A549 (cell line): ENCODE results near the gene FKBP2.

Experiments used
- CBX8 ChIP-seq: fragments of 200-600 bp; sonication (generic); IDR thresholded peaks from 2 replicates; pipeline ENCODE4 v1.6.1; 2016
- CHD2 ChIP-seq: fragments of 150-350 bp; IDR thresholded peaks from 2 replicates; pipeline ENCODE4 v1.6.1; 2014; ENCODE audit warnings: low read length; ENCODE audit not compliant: partially characterized antibody
- CTCF ChIP-seq: fragments of >200 bp; sonication (Bioruptor Twin); formaldehyde crosslinking; IDR thresholded peaks from 3 replicates; pipeline ENCODE4 v1.5.1; 2016
- E2F6 ChIP-seq: IDR thresholded peaks from 2 replicates; pipeline ENCODE4 v1.6.1; 2012; ENCODE audit warnings: low read depth, borderline replicate concordance
- FOSL2 ChIP-seq, 2 experiments: fragments of 450-650 bp in 1 of 2; fragments of >200 bp in 1 of 2; sonication (Bioruptor Twin) in 1 of 2; formaldehyde crosslinking; IDR thresholded peaks; 2 replicates each; pipeline versions ENCODE4 v1.5.0 to v1.6.1; 2016 to 2020; ENCODE audit warnings: mild to moderate bottlenecking in 1 of 2, moderate library complexity in 1 of 2
- HEYL ChIP-seq: fragments of 250-450 bp; sonication (Bioruptor Pico); IDR thresholded peaks from 2 replicates; pipeline ENCODE4 v1.8.0; 2021; ENCODE audit warnings: mild to moderate bottlenecking, moderate library complexity
- HMGXB4 ChIP-seq: fragments of 250-450 bp; sonication (Bioruptor Pico); IDR thresholded peaks from 2 replicates; pipeline ENCODE4 v1.5.0; 2021; ENCODE audit warnings: mild to moderate bottlenecking, moderate library complexity, borderline replicate concordance
- HOXA7 ChIP-seq: fragments of 250-450 bp; sonication (Bioruptor Pico); IDR thresholded peaks from 2 replicates; pipeline ENCODE4 v1.5.0; 2020; ENCODE audit warnings: mild to moderate bottlenecking, moderate library complexity
- KDM1A ChIP-seq: fragments of 200-600 bp; sonication (generic); IDR thresholded peaks from 2 replicates; pipeline ENCODE4 v1.6.1; 2016; ENCODE audit warnings: low read depth, mild to moderate bottlenecking
- MAFK ChIP-seq: fragments of 450-650 bp; IDR thresholded peaks from 2 replicates; pipeline ENCODE4 v1.6.1; 2014; ENCODE audit not compliant: partially characterized antibody
- MAZ ChIP-seq: fragments of 150-350 bp; IDR thresholded peaks from 2 replicates; pipeline ENCODE4 v1.6.1; 2014; ENCODE audit warnings: antibody characterized with exemption, low read depth, low read length, borderline replicate concordance
- POLR2A ChIP-seq: IDR thresholded peaks from 2 replicates; pipeline ENCODE4 v1.6.1; 2012; ENCODE audit warnings: mild to moderate bottlenecking, low read length
- RAD21 ChIP-seq, 2 experiments: fragments of >200 bp in 1 of 2; sonication (Bioruptor Twin) in 1 of 2; formaldehyde crosslinking in 1 of 2; IDR thresholded peaks in 1 of 2; conservative IDR thresholded peaks in 1 of 2; 2 replicates in 1 of 2; 3 replicates in 1 of 2; pipeline ENCODE4 v1.6.1; 2012 to 2018; ENCODE audit warnings: inconsistent platforms in 1 of 2
- RFX5 ChIP-seq: fragments of 450-650 bp; IDR thresholded peaks from 2 replicates; pipeline ENCODE4 v1.7.1; 2014; ENCODE audit warnings: antibody characterized with exemption, mild to moderate bottlenecking, moderate library complexity

GRCh38 chr11:64265176-64266160 lies 24.6 kb downstream of the FKBP2 start:
- no peak for TF ChIP-seq MAZ
- no peak for TF ChIP-seq CTCF
- no peak for TF ChIP-seq FOSL2 (IDR thresholded peaks at IDR 0.05)
- TF ChIP-seq FOSL2 (CRISPR knock-in tag; IDR thresholded peaks at IDR 0.05) = no peak
- TF ChIP-seq CHD2 = no peak
- no peak for TF ChIP-seq MAFK
- no peak for TF ChIP-seq POLR2A
- no peak for TF ChIP-seq RFX5
- no peak for TF ChIP-seq E2F6
- TF ChIP-seq RAD21 (conservative IDR thresholded peaks at IDR 0.05 in 1 of 2, IDR thresholded peaks at IDR 0.05 in 1 of 2) = no peak
- no peak for TF ChIP-seq HEYL (CRISPR knock-in tag)
- no peak for TF ChIP-seq HMGXB4 (CRISPR knock-in tag)
- no peak for TF ChIP-seq CBX8
- no peak for TF ChIP-seq HOXA7 (CRISPR knock-in tag)
- no peak for TF ChIP-seq KDM1A
